K562 (cell line): ENCODE data around the gene FGF21. TPM values are rescaled to one million over a fixed set of nuclear protein-coding genes. Genes with fewer than 3 reads are reported as not detected.

ENCODE experiments used
- ADNP ChIP-seq: fragments of 200-800 bp; sonication (Bioruptor generic); IDR thresholded peaks from 2 replicates; pipeline ENCODE4 v1.6.1; 2016; ENCODE audit warnings: missing genetic modification characterization, missing compliant biosample characterization
- C11orf30 ChIP-seq: fragments of 450-650 bp; IDR thresholded peaks from 2 replicates; pipeline ENCODE4 v1.6.1; 2016; ENCODE audit warnings: low read depth, mild to moderate bottlenecking
- CHD4 ChIP-seq: fragments of 200-600 bp; sonication (generic); IDR thresholded peaks from 3 replicates; pipeline ENCODE4 v1.6.1; 2012; ENCODE audit warnings: low read depth, mild to moderate bottlenecking, mixed read lengths, low read length, inconsistent platforms; ENCODE audit not compliant: insufficient read depth, insufficient replicate concordance, poor library complexity, severe bottlenecking
- EGR1 ChIP-seq: fragments of 450-650 bp; conservative IDR thresholded peaks from 2 replicates; pipeline ENCODE4 v1.6.1; 2017; ENCODE audit warnings: mild to moderate bottlenecking
- ETV5 ChIP-seq: sonication (generic); formaldehyde crosslinking; IDR thresholded peaks from 2 replicates; pipeline ENCODE4 v1.4.0; 2020; ENCODE audit warnings: low read depth, mild to moderate bottlenecking, missing genetic modification reagents
- FOXJ2 ChIP-seq: fragments of 200-800 bp; sonication (Bioruptor generic); IDR thresholded peaks from 2 replicates; pipeline ENCODE4 v1.6.1; 2016; ENCODE audit warnings: missing genetic modification characterization, missing compliant biosample characterization
- GTF2E2 ChIP-seq: fragments of 200-800 bp; sonication (Bioruptor generic); IDR thresholded peaks from 2 replicates; pipeline ENCODE4 v1.6.1; 2016; ENCODE audit warnings: missing genetic modification characterization, missing compliant biosample characterization
- MCM3 ChIP-seq: fragments of 450-650 bp; IDR thresholded peaks from 2 replicates; pipeline ENCODE4 v1.6.1; 2016
- MEF2D ChIP-seq: conservative IDR thresholded peaks from 2 replicates; pipeline ENCODE4 v1.6.1; 2016; ENCODE audit warnings: low read depth, missing genetic modification characterization, missing compliant biosample characterization
- NFE2L1 ChIP-seq: fragments of 450-650 bp; IDR thresholded peaks from 2 replicates; pipeline ENCODE4 v1.6.1; 2016; ENCODE audit warnings: missing genetic modification characterization, low read depth, mild to moderate bottlenecking, missing compliant biosample characterization, moderate library complexity, borderline replicate concordance
- RBFOX2 ChIP-seq: fragments of 200-400 bp; formaldehyde crosslinking; IDR thresholded peaks from 2 replicates; pipeline ENCODE4 v1.6.1; 2017; ENCODE audit warnings: low read depth, mild to moderate bottlenecking, low read length, moderate library complexity
- RFX1 ChIP-seq: fragments of 450-650 bp; IDR thresholded peaks from 2 replicates; pipeline ENCODE4 v1.6.1; 2016; ENCODE audit warnings: mild to moderate bottlenecking, moderate library complexity
- SRSF9 ChIP-seq: fragments of 200-400 bp; formaldehyde crosslinking; IDR thresholded peaks from 2 replicates; pipeline ENCODE4 v1.6.1; 2017; ENCODE audit warnings: low read depth, low read length, borderline replicate concordance
- TBP ChIP-seq: optimal IDR thresholded peaks from 2 replicates; pipeline ENCODE3; 2011; ENCODE audit warnings: low read depth, low read length, improper control_type of control experiment
- ZNF12 ChIP-seq: sonication (generic); formaldehyde crosslinking; IDR thresholded peaks from 2 replicates; pipeline ENCODE4 v1.4.0; 2020; ENCODE audit warnings: mild to moderate bottlenecking, missing genetic modification reagents
- ZNF57 ChIP-seq: fragments of 450-650 bp; formaldehyde crosslinking; IDR thresholded peaks from 2 replicates; pipeline ENCODE4 v1.4.0; 2020; ENCODE audit warnings: mild to moderate bottlenecking, moderate library complexity
- polyA plus RNA-seq, 8 experiments: library from polyadenylated mRNA; depleted of rRNA in 4 of 8; stranded (reverse) in 5 of 8; unstranded in 3 of 8; fragments of >200 nt; fragmentation: Nextera tagmentation in 2 of 8; fragmentation: Illumina TruSeq in 1 of 8; extraction: Ambion mirVana in 2 of 8; extraction: Trizol in 1 of 8; gene quantifications; 2 replicates each; pipeline versions ENCODE4 v1.2.1 to v1.2.3, GENCODE V29; 2011 to 2014; ENCODE audit warnings: inconsistent platforms in 1 of 8, missing spikeins in 1 of 8
- total RNA-seq, 7 experiments: library from RNA; depleted of rRNA in 6 of 7; stranded (reverse); fragments of >200 nt in 6 of 7; fragmentation: Illumina TruSeq in 2 of 7; extraction: Trizol in 2 of 7; gene quantifications; 2 replicates each; pipeline versions ENCODE4 v1.2.1 to v1.2.3, GENCODE V29; 2011 to 2021; ENCODE audit warnings: low replicate concordance in 1 of 7
- TF ChIP-seq, protein P1 (sequence below): sonication (generic); formaldehyde crosslinking; IDR thresholded peaks from 2 replicates; pipeline ENCODE4 v1.8.0; 2022; ENCODE audit warnings: mild to moderate bottlenecking, missing genetic modification reagents
- TF ChIP-seq, protein P2 (sequence below): fragments of 200-800 bp; sonication (Bioruptor generic); IDR thresholded peaks from 2 replicates; pipeline ENCODE4 v1.6.1; 2016; ENCODE audit warnings: missing genetic modification characterization, missing compliant biosample characterization

Gene FGF21
- total and polyA plus RNA-seq, 9 of the 15 experiments (the other 6 are each of a cell fraction or from before 2014, with no cell fraction given) = 0.04 to 0.77 (median 0.09) TPM; not detected in 6

- TF ChIP-seq, protein P1, sequence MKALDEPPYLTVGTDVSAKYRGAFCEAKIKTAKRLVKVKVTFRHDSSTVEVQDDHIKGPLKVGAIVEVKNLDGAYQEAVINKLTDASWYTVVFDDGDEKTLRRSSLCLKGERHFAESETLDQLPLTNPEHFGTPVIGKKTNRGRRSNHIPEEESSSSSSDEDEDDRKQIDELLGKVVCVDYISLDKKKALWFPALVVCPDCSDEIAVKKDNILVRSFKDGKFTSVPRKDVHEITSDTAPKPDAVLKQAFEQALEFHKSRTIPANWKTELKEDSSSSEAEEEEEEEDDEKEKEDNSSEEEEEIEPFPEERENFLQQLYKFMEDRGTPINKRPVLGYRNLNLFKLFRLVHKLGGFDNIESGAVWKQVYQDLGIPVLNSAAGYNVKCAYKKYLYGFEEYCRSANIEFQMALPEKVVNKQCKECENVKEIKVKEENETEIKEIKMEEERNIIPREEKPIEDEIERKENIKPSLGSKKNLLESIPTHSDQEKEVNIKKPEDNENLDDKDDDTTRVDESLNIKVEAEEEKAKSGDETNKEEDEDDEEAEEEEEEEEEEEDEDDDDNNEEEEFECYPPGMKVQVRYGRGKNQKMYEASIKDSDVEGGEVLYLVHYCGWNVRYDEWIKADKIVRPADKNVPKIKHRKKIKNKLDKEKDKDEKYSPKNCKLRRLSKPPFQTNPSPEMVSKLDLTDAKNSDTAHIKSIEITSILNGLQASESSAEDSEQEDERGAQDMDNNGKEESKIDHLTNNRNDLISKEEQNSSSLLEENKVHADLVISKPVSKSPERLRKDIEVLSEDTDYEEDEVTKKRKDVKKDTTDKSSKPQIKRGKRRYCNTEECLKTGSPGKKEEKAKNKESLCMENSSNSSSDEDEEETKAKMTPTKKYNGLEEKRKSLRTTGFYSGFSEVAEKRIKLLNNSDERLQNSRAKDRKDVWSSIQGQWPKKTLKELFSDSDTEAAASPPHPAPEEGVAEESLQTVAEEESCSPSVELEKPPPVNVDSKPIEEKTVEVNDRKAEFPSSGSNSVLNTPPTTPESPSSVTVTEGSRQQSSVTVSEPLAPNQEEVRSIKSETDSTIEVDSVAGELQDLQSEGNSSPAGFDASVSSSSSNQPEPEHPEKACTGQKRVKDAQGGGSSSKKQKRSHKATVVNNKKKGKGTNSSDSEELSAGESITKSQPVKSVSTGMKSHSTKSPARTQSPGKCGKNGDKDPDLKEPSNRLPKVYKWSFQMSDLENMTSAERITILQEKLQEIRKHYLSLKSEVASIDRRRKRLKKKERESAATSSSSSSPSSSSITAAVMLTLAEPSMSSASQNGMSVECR (CRISPR knock-in tag) = no peak
- TF ChIP-seq ZNF57 (CRISPR knock-in tag) (no peak), NFE2L1 (no peak), C11orf30 (peak; percentile 99), FOXJ2 (tag) (no peak), ETV5 (no peak), MCM3 (no peak), ZNF12 (no peak), GTF2E2 (no peak), RBFOX2 (0 out of 2 replicates have a peak, but pooled peaks have one; percentile 7), SRSF9 (no peak), RFX1 (no peak), CHD4 (no peak), TBP (peak; percentile 7), EGR1 (peak; percentile 76), MEF2D (tag) (no peak), ADNP (tag) (no peak)
- TF ChIP-seq, protein P2, sequence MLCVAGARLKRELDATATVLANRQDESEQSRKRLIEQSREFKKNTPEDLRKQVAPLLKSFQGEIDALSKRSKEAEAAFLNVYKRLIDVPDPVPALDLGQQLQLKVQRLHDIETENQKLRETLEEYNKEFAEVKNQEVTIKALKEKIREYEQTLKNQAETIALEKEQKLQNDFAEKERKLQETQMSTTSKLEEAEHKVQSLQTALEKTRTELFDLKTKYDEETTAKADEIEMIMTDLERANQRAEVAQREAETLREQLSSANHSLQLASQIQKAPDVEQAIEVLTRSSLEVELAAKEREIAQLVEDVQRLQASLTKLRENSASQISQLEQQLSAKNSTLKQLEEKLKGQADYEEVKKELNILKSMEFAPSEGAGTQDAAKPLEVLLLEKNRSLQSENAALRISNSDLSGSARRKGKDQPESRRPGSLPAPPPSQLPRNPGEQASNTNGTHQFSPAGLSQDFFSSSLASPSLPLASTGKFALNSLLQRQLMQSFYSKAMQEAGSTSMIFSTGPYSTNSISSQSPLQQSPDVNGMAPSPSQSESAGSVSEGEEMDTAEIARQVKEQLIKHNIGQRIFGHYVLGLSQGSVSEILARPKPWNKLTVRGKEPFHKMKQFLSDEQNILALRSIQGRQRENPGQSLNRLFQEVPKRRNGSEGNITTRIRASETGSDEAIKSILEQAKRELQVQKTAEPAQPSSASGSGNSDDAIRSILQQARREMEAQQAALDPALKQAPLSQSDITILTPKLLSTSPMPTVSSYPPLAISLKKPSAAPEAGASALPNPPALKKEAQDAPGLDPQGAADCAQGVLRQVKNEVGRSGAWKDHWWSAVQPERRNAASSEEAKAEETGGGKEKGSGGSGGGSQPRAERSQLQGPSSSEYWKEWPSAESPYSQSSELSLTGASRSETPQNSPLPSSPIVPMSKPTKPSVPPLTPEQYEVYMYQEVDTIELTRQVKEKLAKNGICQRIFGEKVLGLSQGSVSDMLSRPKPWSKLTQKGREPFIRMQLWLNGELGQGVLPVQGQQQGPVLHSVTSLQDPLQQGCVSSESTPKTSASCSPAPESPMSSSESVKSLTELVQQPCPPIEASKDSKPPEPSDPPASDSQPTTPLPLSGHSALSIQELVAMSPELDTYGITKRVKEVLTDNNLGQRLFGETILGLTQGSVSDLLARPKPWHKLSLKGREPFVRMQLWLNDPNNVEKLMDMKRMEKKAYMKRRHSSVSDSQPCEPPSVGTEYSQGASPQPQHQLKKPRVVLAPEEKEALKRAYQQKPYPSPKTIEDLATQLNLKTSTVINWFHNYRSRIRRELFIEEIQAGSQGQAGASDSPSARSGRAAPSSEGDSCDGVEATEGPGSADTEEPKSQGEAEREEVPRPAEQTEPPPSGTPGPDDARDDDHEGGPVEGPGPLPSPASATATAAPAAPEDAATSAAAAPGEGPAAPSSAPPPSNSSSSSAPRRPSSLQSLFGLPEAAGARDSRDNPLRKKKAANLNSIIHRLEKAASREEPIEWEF (CRISPR knock-in tag) = no peak
Measured at GRCh38 chr19:48806818-48807589, 51.7 kb downstream of the FGF21 start (continued).
